Subcutaneous abdominal adipose tissue (tissue), 5 donors: ENCODE data around the gene PIH1D1.

Experiments used
- H3K27ac ChIP-seq: one replicate; pipeline ENCODE4 v1.7.0; 2013; ENCODE audit warnings: low read depth, mild to moderate bottlenecking, inconsistent platforms, low read length, moderate library complexity
- H3K27me3 ChIP-seq, 5 donors: one replicate each; pipeline ENCODE4 v1.7.0; 2013; ENCODE audit warnings: low read length in 5 of 5, inconsistent platforms in 1 of 5; ENCODE audit not compliant: control insufficient read depth in 5 of 5, insufficient read depth in 4 of 5
- H3K36me3 ChIP-seq, 5 donors: one replicate each; pipeline ENCODE4 v1.7.0; 2013; ENCODE audit warnings: low read length in 5 of 5; ENCODE audit not compliant: control insufficient read depth in 5 of 5, insufficient read depth in 5 of 5
- H3K4me1 ChIP-seq, 5 donors: one replicate each; pipeline ENCODE4 v1.7.0; 2013; ENCODE audit warnings: low read length in 5 of 5, mild to moderate bottlenecking in 3 of 5, moderate library complexity in 1 of 5; ENCODE audit not compliant: control insufficient read depth in 5 of 5, insufficient read depth in 5 of 5
- H3K4me3 ChIP-seq, 5 donors: one replicate each; pipeline ENCODE4 v1.7.0; 2013; ENCODE audit warnings: low read length in 5 of 5, low read depth in 1 of 5
- H3K9ac ChIP-seq, 5 donors: one replicate each; pipeline ENCODE4 v1.7.0; 2013; ENCODE audit warnings: low read length in 5 of 5, mild to moderate bottlenecking in 4 of 5, moderate library complexity in 3 of 5
- H3K9me3 ChIP-seq, 5 donors: one replicate each; pipeline ENCODE4 v1.7.0; 2013; ENCODE audit warnings: low read length in 5 of 5; ENCODE audit not compliant: control insufficient read depth in 5 of 5
- donor health status: healthy.
- donor health status: healthy.
- donor health status: healthy.
- donor health status: healthy.
- donor health status: healthy.

The PIH1D1 gene

GRCh38 chr19:49396738-49397505, 54.7 kb downstream of the PIH1D1 start:
- Histone ChIP-seq H3K36me3 (no peaks in the 10 kb centered on the region), H3K27me3 (peaks cover 0 to 32% (median 8%) of the 10 kb centered on the region in 5 donors), H3K9ac (no peak overlapping the region), H3K4me1 (no peaks in the 10 kb centered on the region), H3K27ac (no peak overlapping the region), H3K4me3 (no peak overlapping the region), H3K9me3 (no peaks in the 10 kb centered on the region)
